ENCODE results near the gene ALDH5A1.

Gene ALDH5A1

DNA sequence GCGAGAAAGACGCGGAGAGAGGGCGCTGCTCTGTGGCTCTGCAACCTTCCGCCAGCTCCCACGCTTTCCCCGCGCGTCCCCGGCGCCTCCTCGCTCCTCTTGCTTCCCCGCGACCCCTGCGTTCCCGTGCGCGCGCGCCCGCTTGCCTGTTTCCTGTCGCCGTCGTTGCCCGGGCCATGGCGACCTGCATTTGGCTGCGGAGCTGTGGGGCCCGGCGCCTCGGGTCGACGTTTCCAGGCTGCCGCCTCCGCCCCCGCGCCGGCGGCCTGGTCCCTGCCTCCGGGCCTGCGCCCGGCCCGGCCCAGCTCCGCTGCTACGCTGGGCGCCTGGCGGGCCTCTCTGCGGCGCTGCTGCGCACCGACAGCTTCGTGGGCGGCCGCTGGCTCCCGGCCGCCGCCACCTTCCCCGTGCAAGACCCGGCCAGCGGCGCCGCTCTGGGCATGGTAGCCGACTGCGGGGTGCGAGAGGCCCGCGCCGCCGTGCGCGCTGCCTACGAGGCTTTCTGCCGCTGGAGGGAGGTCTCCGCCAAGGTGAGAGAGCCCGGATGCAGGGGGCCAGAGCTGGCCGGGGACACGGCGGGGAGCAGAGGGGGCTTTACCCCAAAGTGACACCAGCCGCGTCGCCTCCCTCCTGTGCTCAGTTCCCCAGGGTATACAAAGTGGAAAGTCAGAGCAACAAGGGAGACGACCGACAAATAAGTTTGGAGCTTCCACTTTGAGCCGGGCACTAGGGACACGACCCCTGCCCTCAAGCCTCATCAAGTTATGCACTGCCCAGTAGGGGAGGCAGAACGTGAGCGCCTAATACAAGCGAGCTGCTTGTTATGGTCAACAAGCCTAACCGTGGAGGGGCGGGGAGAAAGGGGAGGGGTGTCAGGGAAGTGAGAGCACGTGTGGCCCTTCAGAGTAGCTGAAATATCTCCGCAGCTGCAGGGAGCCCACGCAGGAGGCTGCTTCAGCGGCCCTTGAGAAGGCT lies at the start of gene ALDH5A1:
Gene ALDH5A1 (plus strand): TSS at position 149 of the 975 bp plus-strand sequence. CDS start 28 bp downstream, at position 177.
- peak; percentile 81 for DNase-seq

DNA sequence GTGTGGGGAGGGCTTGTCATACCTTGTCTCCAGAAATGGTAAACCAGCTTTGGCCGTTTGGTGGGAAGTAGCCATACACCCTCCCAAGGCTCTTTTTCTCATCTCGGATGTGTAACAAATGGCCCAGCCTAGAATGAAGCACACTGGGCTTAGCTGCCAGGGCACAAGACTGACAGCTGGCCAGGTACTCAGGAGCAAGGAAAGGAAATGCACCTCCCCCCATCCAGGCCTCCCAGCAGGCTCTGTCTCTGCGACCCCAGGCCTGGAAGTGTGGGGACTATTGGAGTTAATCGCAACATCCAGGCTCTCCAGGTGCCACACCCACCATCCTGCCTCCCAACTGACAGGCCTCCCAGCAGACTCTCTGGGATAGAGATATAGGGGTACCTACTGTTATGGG lies 49.1 kb upstream of the ALDH5A1 start:
- no peak for DNase-seq

DNA sequence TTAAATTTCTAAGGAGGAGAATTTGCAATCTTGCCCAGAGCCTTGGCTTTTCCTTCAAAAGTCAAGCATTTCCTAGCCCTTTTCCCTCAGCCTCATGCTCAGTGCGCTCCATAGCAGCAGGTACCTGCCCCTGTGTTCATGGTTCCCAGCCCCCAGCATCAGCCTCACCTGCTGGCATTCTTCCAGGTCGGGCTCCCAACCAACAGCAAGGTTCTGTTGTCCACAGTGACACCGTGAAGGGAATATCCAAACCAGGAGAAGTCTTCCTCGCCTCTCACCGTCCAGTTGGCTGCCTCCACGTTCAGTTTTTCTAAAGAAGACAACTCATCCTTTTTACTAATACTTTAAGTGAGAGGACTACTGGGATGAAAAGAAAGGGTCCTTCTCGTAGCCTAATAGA lies 48.1 kb upstream of the ALDH5A1 start:
- DNase-seq: no peak

DNA sequence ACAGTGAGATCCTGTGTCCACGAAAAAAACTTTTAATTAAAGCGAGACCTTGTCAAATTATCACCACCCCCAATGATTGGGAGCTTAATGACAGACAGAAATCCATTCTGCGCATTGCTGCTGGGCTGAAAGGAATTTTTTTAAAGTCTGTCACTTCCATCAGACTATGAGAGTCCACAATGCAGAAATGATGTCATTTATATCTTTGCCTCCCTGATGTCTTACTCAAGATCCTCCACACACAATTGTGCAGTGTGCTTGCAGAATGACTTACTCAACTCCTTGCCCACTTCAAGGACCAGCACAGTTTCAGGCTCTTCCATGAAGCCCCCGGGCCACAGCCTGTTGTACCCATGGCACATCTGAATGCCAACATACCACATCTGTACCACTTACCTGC lies 46.4 kb upstream of the ALDH5A1 start:
- DNase-seq: no peak

DNA sequence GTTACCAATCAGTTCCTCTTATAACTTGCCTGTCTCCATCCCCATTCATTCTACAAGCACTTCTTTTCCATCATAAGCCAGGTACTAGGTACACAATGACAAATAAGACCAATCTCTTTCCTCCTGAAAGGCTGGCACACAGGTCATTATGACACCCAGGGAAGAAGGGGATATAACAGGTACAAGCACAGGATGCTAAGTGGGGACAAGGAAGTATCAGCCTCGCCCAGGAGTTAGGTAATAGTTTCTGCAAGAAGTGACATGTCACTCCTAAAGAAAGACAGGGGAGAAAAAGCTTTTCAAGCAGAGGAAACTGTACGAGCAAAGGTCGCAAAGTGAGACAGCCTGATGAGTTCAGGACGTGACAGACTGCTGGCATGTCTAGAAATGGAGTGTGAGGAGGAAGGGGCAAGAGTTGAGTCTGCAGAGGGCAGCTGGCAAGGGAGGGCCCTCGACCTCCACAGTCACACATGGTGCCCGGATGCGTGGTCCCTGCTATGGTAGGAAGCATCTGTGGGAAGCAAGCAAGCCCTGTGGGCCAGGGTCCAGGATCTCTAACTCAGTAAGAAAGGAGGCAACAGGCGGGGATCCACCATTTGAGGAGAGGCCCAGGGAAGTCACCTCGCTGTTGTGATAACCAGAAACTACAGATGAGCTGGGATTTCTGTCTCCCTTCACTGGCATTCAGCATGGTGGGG lies 45.8 kb upstream of the ALDH5A1 start:
- no peak for DNase-seq

DNA sequence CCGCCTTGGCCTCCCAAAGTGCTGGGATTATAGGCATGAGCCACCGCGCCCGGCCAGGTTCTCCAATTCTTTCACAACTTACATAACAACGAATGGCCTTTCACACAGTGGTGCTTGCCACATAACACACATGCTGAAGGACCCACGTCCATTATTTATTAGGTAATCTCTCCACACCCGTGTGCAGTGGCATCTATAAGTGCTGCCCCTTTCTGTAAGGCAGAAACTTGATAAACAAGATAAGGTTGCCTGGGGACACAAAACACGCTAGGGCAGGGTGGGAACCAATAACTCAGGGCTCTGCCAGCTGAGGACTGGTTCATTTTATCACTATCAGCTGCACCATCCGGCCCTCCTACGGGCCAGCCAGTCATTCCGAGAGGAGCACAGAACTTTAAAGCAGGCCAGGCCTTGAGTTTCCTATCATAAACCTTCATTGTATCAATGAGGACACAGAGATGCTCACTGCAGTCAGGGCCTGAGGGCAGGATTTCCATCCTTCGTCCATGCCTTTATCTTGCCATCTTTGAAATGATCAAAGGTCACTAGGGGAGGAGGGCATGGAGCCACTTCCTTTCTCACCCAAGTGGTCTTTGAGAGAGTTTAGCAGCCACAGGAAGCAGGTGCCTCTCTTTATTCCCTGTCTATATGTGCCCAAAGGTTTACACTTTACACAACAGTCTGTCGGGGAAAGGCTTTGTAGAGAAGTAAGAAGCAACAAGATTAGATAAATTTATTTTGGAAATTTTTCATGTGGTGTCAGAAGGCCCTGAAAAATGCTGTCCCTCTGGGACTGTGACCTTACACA lies 43.0 kb upstream of the ALDH5A1 start:
- DNase-seq: no peak

DNA sequence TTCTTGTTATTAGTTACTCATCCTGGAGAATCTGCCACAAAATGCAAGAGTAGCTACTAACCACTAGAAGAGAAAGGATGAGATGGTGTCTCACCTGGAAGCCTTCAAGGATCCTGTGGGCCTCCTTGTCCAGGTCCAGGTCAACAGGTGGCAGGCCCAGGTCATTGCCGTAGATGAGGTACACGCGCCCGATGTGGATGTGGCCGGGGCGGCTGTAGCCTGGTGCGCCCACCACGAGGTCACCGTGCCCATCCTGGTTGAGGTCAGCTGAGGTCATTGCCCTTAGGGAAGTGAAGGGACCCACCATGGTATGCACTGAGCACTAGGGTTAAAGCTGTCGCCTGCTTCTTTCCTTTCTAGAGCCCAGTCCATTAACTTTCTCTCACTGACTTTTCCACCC lies 40.8 kb upstream of the ALDH5A1 start:
- DNase-seq: no peak

DNA sequence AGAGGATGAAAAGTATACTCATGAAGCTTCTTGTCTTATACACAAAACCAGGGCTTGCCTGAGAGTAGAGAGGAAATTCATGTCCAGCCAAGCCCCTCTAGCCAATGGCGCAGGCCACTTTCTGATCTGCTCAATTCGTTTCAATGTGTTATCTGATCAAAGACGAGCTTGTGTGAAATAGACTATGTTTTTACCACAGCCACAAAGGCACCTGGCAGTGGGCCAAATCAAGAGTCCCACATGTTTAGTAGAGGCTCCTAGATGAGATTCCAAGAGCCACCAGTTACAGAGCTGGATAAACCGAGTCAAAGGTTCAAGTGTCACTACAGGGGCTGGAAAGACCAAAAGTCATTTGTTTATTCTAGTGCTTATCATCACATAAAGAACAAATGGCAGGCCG lies 40.3 kb upstream of the ALDH5A1 start:
- DNase-seq: no peak

DNA sequence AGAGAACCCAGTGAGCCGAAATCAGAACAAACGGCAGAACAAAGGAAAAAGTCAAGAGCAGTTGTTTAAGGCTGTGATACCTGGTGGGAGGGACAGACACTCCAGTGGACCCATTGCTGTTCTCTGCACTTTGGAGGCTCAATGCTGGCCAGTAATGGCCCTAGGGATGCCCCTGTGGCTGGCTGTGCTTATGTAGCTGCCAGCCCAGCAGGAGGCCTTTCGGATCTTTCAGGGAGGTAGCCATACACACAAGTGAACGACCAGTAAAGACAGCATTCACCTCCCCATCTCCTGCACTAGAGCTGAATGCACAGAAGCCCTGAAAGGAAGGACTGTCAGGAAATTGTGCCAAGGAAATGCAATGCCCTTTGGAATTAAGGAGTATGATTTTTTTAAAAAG lies 39.7 kb upstream of the ALDH5A1 start:
- DNase-seq: no peak

DNA sequence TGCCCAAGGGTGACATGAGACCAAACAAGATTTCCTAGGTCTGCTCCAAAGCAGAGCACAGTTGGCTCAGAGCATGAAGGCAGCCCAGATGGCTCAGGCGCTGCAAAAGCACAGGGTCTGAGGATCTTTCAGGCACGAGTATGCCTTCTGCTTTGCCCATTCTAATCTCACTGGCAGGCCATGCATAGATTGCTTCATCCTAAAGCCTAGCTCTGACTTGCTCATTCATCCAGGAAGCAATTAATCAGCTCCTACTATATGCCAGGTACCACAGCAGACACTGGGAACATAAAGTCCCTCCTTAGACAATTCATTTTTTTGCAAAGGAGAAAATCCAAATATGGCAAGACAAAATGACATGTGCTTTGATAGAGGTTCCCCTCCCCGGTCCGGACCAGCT lies 36.6 kb upstream of the ALDH5A1 start:
- DNase-seq: no peak

DNA sequence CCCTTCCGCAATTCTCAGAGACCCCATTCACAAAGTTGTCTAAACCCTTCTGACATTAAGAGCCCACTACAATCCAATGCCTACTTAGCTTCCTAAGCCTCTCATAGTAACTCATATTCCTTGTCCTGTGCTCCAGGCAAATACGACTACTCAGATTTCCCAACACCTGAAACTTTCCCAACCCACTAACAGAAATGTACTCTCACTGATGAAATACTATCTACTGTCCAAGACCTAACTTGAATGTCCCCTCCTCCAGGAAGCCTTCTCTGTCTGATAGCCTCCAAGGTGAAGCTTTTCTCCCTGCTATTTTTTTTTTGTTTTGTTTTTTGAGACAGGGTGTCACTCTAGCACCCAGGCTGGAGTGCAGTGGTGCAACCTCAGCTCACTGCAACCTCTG lies 35.8 kb upstream of the ALDH5A1 start:
- DNase-seq: no peak

DNA sequence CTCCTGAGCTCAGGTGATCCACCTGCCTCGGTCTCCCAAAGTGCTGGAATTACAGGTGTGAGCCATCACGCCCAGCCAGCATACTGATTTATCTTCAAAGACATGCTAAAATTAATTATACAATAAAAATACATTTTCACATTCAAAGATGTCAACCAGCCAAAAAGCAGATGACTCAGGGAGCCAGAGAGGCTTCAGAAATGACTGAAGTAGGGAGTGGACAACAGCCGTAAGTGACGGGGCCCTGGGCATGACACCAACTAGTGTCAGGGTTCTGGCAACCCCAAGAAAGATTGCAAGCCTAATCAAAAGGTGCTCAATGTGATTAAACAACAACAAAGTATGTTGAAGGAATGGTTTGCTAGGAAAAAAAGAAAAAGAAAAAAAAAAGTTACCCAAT lies 33.8 kb upstream of the ALDH5A1 start:
- DNase-seq: no peak

DNA sequence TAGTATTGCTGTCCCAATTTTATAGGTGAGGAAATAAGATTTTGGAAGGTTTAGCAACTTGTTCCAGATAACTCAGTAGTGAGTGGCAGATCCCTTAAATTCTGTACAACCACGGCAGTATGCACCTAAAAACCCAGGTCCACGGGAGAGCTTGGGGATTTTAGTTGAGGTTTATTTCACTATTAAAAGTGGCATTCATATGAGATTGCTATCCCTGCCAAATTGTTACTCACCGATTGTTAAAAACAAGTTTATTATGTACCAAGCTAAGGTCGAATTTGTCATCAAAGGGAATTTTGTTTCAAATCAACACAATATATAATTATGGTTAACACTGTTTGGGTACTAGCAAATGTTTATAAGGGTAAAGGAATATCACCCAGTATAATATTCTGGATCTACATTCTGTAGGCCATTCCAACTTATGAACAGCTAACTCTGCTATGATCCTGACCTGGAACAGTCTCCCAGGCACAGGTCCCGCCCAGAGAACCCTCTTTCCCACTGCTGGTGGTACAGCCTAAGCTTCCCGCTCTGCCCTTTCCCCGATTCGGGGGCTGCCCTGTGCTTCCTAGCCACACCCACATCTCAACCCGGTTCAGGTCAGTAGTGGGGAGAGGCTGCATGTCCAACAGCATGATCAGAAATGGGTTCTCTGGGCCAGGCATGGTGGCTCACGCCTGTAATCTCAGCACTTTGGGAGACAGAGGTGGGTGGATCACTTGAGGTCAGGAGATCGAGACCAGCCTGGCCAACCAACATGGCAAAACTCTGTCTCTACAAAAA lies 30.3 kb upstream of the ALDH5A1 start:
- DNase-seq: no peak

DNA sequence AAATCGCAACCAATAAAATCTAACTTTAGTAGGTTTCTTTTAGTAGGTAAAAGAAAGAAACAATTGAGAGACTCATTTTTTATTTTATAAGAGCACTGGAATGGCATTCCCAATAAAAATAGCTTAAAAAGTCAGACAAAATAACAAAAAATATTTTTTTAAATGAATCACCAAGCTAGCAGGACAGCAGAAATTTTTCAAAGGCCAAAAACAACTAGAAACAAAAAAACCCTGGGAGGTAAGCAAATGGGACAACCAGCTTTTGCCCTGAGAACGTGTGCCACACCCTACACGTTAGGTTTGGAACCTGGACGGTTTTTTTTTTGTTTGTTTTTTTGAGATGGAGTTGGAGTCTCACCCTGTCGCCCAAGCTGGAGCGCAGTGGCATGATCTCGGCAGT lies 25.0 kb upstream of the ALDH5A1 start:
- DNase-seq: no peak

DNA sequence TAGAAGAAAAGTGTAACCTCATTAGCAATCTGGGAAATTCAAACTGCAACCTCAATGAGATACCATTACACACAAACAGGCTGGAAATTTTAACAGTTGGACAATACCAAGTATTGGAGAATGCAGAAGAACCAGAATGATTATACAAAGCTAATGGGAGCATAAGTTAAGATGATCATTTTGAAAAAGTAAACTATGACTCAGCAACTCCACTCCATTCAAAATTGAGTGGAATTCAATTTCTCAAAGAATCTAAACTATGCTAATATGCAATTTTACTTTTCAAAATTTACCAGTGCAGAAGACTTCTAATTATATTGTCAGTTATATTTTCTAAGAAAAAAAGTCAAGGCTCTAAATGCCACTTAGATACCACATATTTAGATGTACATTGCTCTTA lies 22.6 kb upstream of the ALDH5A1 start:
- no peak for DNase-seq

DNA sequence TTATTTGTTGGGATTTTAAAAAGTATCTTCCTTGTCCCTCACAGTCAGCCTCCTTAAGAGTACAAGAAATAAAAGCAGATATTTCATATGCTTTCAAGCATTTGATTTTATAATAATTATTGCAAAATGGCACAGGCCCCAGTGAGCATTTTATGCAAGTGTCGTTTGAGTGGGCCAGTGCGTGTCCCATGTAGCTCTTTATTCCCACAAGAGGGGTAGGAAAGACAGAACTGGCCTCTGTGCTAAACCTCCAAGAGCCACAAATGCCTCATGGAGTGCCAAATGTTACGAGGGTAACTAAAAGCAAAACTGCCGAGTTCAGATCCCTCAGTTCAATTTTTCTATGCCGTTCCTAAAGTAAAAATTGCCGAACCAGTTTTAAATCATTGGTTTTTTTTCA lies 18.1 kb upstream of the ALDH5A1 start:
- DNase-seq: no peak

DNA sequence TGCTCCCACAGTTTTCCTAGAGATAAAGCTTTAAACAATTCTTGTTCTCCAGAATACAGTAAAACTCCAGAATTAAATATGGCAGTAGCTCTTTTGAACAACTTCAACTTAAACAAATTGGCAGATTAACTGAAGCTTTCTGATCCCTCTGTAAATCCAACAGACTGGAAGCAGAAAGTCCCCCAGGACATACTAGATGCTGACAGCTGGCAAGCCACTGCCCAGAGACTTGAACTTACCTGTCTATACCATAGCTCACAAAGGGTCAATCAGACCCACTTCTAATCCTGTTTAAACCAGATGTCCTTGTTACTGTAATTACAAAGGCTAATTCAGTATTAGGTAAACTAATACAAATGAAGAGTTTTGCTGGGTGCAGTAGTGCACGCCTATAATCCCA lies 17.7 kb upstream of the ALDH5A1 start:
- no peak for DNase-seq

DNA sequence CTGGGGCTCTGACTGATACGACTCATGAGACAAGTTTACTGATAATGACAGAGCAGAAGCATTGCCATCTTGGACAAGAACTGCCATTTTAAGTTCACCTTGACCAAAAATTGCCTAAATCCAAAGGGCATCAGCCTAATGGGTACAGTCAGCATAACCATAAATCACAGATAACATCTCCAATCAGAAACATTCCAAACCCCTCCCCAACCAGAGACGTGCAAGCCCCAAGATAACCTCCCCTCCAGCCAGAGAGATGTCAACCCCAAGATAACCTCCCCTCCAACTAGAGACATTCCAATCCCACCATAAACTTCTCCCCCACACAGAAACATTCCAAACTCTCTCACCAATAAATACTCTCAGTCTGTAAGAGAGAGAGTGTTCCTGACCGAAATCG lies 15.9 kb upstream of the ALDH5A1 start:
- no peak for DNase-seq

DNA sequence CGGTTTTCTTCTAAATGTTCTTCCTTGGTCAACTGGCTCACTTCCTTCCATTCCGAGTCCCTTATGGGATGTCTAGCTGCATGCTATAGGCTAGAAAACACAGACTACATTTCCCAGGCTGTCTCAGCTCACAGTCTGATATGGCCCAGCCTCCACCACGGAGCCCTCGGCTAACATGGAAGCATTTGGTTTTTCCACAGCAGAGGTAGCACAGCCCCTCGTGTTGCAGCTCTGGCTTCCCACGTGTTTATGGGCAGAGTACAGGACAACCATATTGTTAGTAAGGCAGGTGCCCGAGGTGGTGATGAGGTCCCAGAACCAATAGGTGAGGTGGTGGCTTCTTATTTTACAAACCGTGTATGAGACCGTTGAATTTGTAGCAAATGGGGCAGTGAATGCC lies 14.1 kb upstream of the ALDH5A1 start:
- no peak for DNase-seq

DNA sequence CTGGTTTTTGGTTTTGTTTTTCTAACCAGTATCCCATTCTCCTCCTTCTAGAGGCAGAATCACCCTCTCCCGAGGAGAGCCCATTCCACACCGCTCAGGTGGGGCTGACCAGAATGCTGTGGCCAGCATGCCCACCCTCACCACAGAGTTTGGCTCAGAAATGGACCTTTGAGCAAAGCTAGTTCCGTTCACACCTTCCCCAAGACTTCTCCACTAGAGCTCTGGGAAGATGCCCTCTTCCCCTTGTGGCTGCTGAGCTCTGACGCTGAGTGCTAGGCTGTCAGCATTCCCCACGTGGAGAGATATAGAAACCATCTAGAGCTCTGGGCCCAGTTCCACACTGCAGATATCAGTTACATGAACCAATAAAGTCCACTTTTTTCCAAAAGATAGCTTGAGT lies 13.3 kb upstream of the ALDH5A1 start:
- no peak for DNase-seq

DNA sequence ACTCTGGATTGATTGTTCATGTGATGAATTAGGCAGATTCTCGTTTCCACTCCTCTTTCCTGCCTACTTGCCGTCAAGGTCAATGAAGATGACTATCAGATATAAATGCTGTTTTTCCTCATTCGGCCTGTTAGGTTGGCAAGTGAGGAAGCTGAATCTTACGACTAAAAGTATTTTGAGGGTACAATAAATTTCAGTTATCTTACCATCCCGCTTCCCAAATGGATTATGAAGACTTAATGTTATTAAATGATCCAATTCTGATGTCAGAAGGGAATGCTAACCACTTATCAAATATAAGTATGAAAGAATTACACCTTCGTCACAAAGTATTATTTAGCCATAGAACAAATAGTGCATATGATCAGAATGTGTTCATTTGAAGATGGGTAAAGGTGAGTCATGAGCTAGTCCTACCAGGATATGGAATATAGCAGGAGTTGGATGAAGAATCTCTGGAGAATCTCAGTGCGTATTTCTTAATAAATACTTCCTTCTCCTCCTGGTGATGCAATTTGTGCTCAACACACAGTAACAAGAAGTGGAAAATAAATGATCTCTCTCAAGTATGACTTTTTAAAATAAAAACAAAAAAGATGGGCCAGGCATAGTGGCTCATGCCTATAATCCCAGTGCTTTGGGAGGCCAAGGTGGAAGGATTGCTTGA lies 10.0 kb upstream of the ALDH5A1 start:
- no peak for DNase-seq

DNA sequence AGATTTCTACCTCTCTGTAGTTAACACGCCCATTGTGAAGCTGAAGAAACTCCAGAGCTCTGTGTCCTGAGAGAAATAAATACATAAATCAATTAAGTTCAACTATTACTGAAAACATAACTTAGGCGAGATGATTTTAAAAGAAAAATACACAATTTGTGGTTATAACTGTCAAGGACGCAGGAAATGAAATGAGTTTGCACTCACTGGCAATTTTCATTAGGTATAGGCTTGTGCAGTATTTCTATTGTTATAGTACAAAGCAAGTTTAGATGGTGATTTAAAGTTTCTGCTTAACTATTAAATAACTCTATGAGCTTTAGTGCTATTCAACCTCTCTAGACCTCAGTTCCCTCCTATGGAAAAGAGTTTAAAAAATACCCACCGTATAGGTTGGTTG lies 8.7 kb upstream of the ALDH5A1 start:
- DNase-seq: no peak
